ENCODE data around the gene GATAD2B. TPM values are rescaled to one million over a fixed set of nuclear protein-coding genes. Genes with fewer than 3 reads are reported as not detected.
"Not testable (repeated sequence)": the region's sequence is repeated elsewhere in the genome, so short reads cannot be mapped to it uniquely, and the experiment has no call there.

GATAD2B gene
- total RNA-seq, 1 donor = 8.6 TPM

- no peak overlapping the region for H3K4me3 ChIP-seq (ENCODE audit: low read depth, low read length)
- no peak for DNase-seq (ENCODE audit: low read depth)
- no peak for TF ChIP-seq CTCF (IDR thresholded peaks at IDR 0.05; ENCODE audit: insufficient read depth, low read depth, low read length)
Measured at GRCh38 chr1:153767519-153767918, 155.3 kb downstream of the GATAD2B start.

GRCh38 chr1:153766663-153767062 is 156.1 kb downstream of the GATAD2B start:
- H3K4me3 ChIP-seq (ENCODE audit: low read depth, low read length); DNase-seq (ENCODE audit: low read depth): not testable (repeated sequence)

- no peak for DNase-seq (ENCODE audit: low read depth)
- H3K4me3 ChIP-seq (ENCODE audit: low read depth, low read length) = no peak overlapping the region
- no peak for TF ChIP-seq CTCF (IDR thresholded peaks at IDR 0.05; ENCODE audit: insufficient read depth, low read depth, low read length)
Measured at GRCh38 chr1:153764310-153764709, 158.5 kb downstream of the GATAD2B start.

GRCh38 chr1:153763365-153764225 is 159.2 kb downstream of the GATAD2B start:
- DNase-seq (ENCODE audit: low read depth) = no peak
- no peak for TF ChIP-seq CTCF (IDR thresholded peaks at IDR 0.05; ENCODE audit: insufficient read depth, low read depth, low read length)

GRCh38 chr1:153760440-153760839 is 162.3 kb downstream of the GATAD2B start:
- no peak overlapping the region for H3K4me3 ChIP-seq (ENCODE audit: low read depth, low read length)
- no peak for DNase-seq (ENCODE audit: low read depth)
- no peak for TF ChIP-seq CTCF (IDR thresholded peaks at IDR 0.05; ENCODE audit: insufficient read depth, low read depth, low read length)

More at GRCh38 chr1:153763365-153764225, 159.2 kb downstream of the GATAD2B start:
- H3K4me3 ChIP-seq (ENCODE audit: low read depth, low read length) = no peak overlapping the region

Small RNA genes within 50 kb of the gene (small RNA-seq; reads per million reads assigned to genes)
- not detected for gene AL831737.1
- not detected for gene MIR6737
- gene RF00019 = not detected

Other genes with a start within 250 kb of the GATAD2B start
- gene NPR1, start 244.3 kb downstream of the GATAD2B start, total RNA-seq = 1.6 and 3.9 TPM in 2 replicates
- 37.0 and 51.4 TPM in 2 replicates for gene INTS3, start 194.9 kb downstream of the GATAD2B start, total RNA-seq
- gene SLC27A3, start 147.6 kb downstream of the GATAD2B start, total RNA-seq = 6.9 and 14.8 TPM in 2 replicates
- 27.6 and 29.0 TPM in 2 replicates for gene DENND4B, start 23.7 kb upstream of the GATAD2B start, total RNA-seq
- 4.5 and 6.0 TPM in 2 replicates for gene CRTC2, start 35.6 kb upstream of the GATAD2B start, total RNA-seq
- 127 and 153 TPM in 2 replicates for gene SLC39A1, start 40.6 kb upstream of the GATAD2B start, total RNA-seq
- gene CREB3L4, start 44.9 kb upstream of the GATAD2B start, total RNA-seq = 3.9 TPM in 2 replicates
- 128 and 135 TPM in 2 replicates for gene JTB, start 54.7 kb upstream of the GATAD2B start, total RNA-seq
- gene RAB13, start 63.4 kb upstream of the GATAD2B start, total RNA-seq = 36.7 and 37.7 TPM in 2 replicates
- 1,538 and 2,013 TPM in 2 replicates for gene RPS27, start 67.8 kb upstream of the GATAD2B start, total RNA-seq
- under 0.01 TPM in 1 of 2 replicates, not detected in the other for gene NUP210L, start 232.1 kb upstream of the GATAD2B start, total RNA-seq

All from fibroblast of villous mesenchyme (primary cell).